DMS 273 treated with DMSO at 0.1 percent for 48 hours (cell line): ENCODE results near the gene NRN1L.
"Not testable (repeated sequence)": the region's sequence is repeated elsewhere in the genome, so short reads cannot be mapped to it uniquely, and the experiment has no call there.

Experiments used
- DNase-seq: peaks from one replicate; lab custom pipeline; 2025; lab: John Stamatoyannopoulos, UW

NRN1L gene

GRCh38 chr16:67882374-67883145 is 2.1 kb upstream of the NRN1L start:
- no peak for DNase-seq

- DNase-seq: no peak
Measured at GRCh38 chr16:67883146-67883871, 1.4 kb upstream of the NRN1L start.

- no peak for DNase-seq
Measured at GRCh38 chr16:67883872-67884261, 818 bp upstream of the NRN1L start.

GRCh38 chr16:67885545-67885944 is 860 bp downstream of the NRN1L start:
- DNase-seq: no peak

GRCh38 chr16:67885976-67886375 is 1.3 kb downstream of the NRN1L start:
- no peak for DNase-seq

- no peak for DNase-seq
Measured at GRCh38 chr16:67886387-67886786, 1.7 kb downstream of the NRN1L start.

GRCh38 chr16:67888331-67888730 is 3.6 kb downstream of the NRN1L start:
- DNase-seq: no peak

GRCh38 chr16:67892375-67892774 is 7.7 kb downstream of the NRN1L start:
- no peak for DNase-seq

GRCh38 chr16:67892899-67893742 is 8.4 kb downstream of the NRN1L start, which contains the start of gene PSKH1:
TSS of gene PSKH1 (plus strand) at chr16:67893254. CDS start at chr16:67908750, 15,496 bp downstream.
- DNase-seq: peak; percentile 89

GRCh38 chr16:67893743-67894399 is 9.2 kb downstream of the NRN1L start:
- no peak for DNase-seq

- no peak for DNase-seq
Measured at GRCh38 chr16:67897231-67897630, 12.5 kb downstream of the NRN1L start.

GRCh38 chr16:67901734-67902133 is 17.0 kb downstream of the NRN1L start:
- no peak for DNase-seq

GRCh38 chr16:67902831-67903230 is 18.1 kb downstream of the NRN1L start:
- no peak for DNase-seq

- no peak for DNase-seq
Measured at GRCh38 chr16:67907397-67908180, 22.9 kb downstream of the NRN1L start.

- no peak for DNase-seq
Measured at GRCh38 chr16:67909056-67909742, 24.5 kb downstream of the NRN1L start.

GRCh38 chr16:67910158-67910557 is 25.5 kb downstream of the NRN1L start:
- peak; percentile 68 for DNase-seq

GRCh38 chr16:67914758-67915495 is 30.2 kb downstream of the NRN1L start:
- DNase-seq: no peak

GRCh38 chr16:67915496-67915769 is 30.7 kb downstream of the NRN1L start:
- DNase-seq: not testable (repeated sequence)

GRCh38 chr16:67915831-67916723 is 31.4 kb downstream of the NRN1L start:
- no peak for DNase-seq
